Measurements from ENCODE around the gene ANXA6. TPM values are rescaled to one million over a fixed set of nuclear protein-coding genes. Genes with fewer than 3 reads are reported as not detected.

Gene ANXA6
- polyA plus RNA-seq, 1 of the 3 experiments (the other 2 are of a cell fraction) = 87.5 TPM

- H3K9me3 ChIP-seq = no peaks in the 10 kb centered on the region
- no peak overlapping the region for H3K9ac ChIP-seq
- POLR2A ChIA-PET = no interaction called here
- H3K27me3 ChIP-seq (ENCODE audit: insufficient read depth) = no peaks in the 10 kb centered on the region
- WGBS (ENCODE audit: low lambda C conversion rate) = 95% methylated on average over 11 of the region's 11 CpGs
- no peaks in the 10 kb centered on the region for H3F3A ChIP-seq (replicated peaks; ENCODE audit: insufficient read depth)
- H3K36me3 ChIP-seq (replicated peaks in 1 of 2; ENCODE audit: control insufficient read depth in 1 of 2, insufficient read depth in 2 of 2, low read length in 1 of 2) = peaks cover 19 to 43% of the 10 kb centered on the region in 2 experiments
- H4K20me1 ChIP-seq (ENCODE audit: insufficient read depth) = no peaks in the 10 kb centered on the region
- H2AFZ ChIP-seq (ENCODE audit: low read depth) = no peak overlapping the region
- H3K27ac ChIP-seq (ENCODE audit: low read depth in 2 of 2, low read length in 1 of 2) = no peak overlapping the region
- DNase-seq = no peak
- H3K4me2 ChIP-seq = no peak overlapping the region
- no peak overlapping the region for H3K4me3 ChIP-seq (ENCODE audit: low read depth in 2 of 2, low read length in 1 of 2)
- H3K79me2 ChIP-seq (ENCODE audit: insufficient read depth) = no peaks in the 10 kb centered on the region
- H3K4me1 ChIP-seq (ENCODE audit: control insufficient read depth in 1 of 2, insufficient read depth in 2 of 2, low read depth in 1 of 2, low read length in 1 of 2) = peaks cover 0 to 3% of the 10 kb centered on the region in 2 experiments; a peak in 1 of 4 replicates
- CTCF ChIA-PET = interaction anchor here (0.8 to 16.3 kb wide), 3 partner anchors 28 to 57 kb away, joined by 3 to 441 read pairs (median 5); no protein-coding TSS in a partner anchor
- no peaks in the 10 kb centered on the region for H3K9me2 ChIP-seq
- no peak for TF ChIP-seq USF1 (IDR thresholded peaks at IDR 0.05; ENCODE audit: borderline replicate concordance, low read depth)
These were observed 49.6 kb downstream of the ANXA6 start for GRCh38 chr5:151107738-151108520.

GRCh38 chr5:151107084-151107483 is 50.5 kb downstream of the ANXA6 start:
- peaks cover 0 to 3% of the 10 kb centered on the region in 2 experiments; a peak in 1 of 4 replicates for H3K4me1 ChIP-seq (ENCODE audit: control insufficient read depth in 1 of 2, insufficient read depth in 2 of 2, low read depth in 1 of 2, low read length in 1 of 2)
- no peak overlapping the region for H3K27ac ChIP-seq (ENCODE audit: low read depth in 2 of 2, low read length in 1 of 2)
- TF ChIP-seq NFIC (IDR thresholded peaks at IDR 0.05; ENCODE audit: borderline replicate concordance) = no peak
- no peak for TF ChIP-seq EZH2phosphoT487 (IDR thresholded peaks at IDR 0.05; ENCODE audit: borderline replicate concordance, low read depth)
- no peak for TF ChIP-seq MEF2A (IDR thresholded peaks at IDR 0.05; ENCODE audit: borderline replicate concordance, low read depth)
- no peak for TF ChIP-seq MXI1 (IDR thresholded peaks at IDR 0.05; ENCODE audit: low read depth, low read length)
- TF ChIP-seq USF1 (IDR thresholded peaks at IDR 0.05; ENCODE audit: borderline replicate concordance, low read depth) = no peak
- TF ChIP-seq TEAD4 (IDR thresholded peaks at IDR 0.05; ENCODE audit: borderline replicate concordance, insufficient read depth) = no peak
- TF ChIP-seq SIN3A (IDR thresholded peaks at IDR 0.05; ENCODE audit: borderline replicate concordance, low read depth, low read length) = no peak
- TF ChIP-seq USF2 (IDR thresholded peaks at IDR 0.05; ENCODE audit: borderline replicate concordance, low read depth, low read length) = no peak
- no peak for TF ChIP-seq RAD21 (IDR thresholded peaks at IDR 0.05; ENCODE audit: low read length)
- TF ChIP-seq YY1 (IDR thresholded peaks at IDR 0.05; ENCODE audit: low read depth) = no peak
- TF ChIP-seq CHD2 (IDR thresholded peaks at IDR 0.05; ENCODE audit: low read length, partially characterized antibody) = no peak
- no peak for TF ChIP-seq FOXM1 (IDR thresholded peaks at IDR 0.05; ENCODE audit: low read depth)
- H3K36me3 ChIP-seq (replicated peaks in 1 of 2; ENCODE audit: control insufficient read depth in 1 of 2, insufficient read depth in 2 of 2, low read length in 1 of 2) = peaks cover 23 to 43% of the 10 kb centered on the region in 2 experiments
- no peaks in the 10 kb centered on the region for H3K27me3 ChIP-seq (ENCODE audit: insufficient read depth)
- no peaks in the 10 kb centered on the region for H4K20me1 ChIP-seq (ENCODE audit: insufficient read depth)
- DNase-seq = no peak
- no peak overlapping the region for H3K9ac ChIP-seq
- H3K79me2 ChIP-seq (ENCODE audit: insufficient read depth) = no peaks in the 10 kb centered on the region
- no peaks in the 10 kb centered on the region for H3F3A ChIP-seq (replicated peaks; ENCODE audit: insufficient read depth)
- 95% methylated on average over 7 of the region's 7 CpGs for WGBS (ENCODE audit: low lambda C conversion rate)
- H2AFZ ChIP-seq (ENCODE audit: low read depth) = no peak overlapping the region
- H3K9me3 ChIP-seq = no peaks in the 10 kb centered on the region
- ChIA-PET CTCF (interaction anchor here (1.0 to 16.3 kb wide), 2 partner anchors 27 to 54 kb away, joined by 3 to 441 read pairs; no protein-coding TSS in a partner anchor), POLR2A (no interaction called here)
- H3K9me2 ChIP-seq = no peaks in the 10 kb centered on the region
- H3K4me2 ChIP-seq = no peak overlapping the region
- H3K4me3 ChIP-seq (ENCODE audit: low read depth in 2 of 2, low read length in 1 of 2) = no peak overlapping the region

Measured in SK-N-SH (cell line).